Vagina (tissue), 2 donors: ENCODE measurements around the gene TSPAN4.

Experiments used
- CTCF ChIP-seq, 3 experiments: fragments of 450-650 bp in 2 of 3; fragments of 200-600 bp in 1 of 3; sonication (generic) in 1 of 3; IDR thresholded peaks; one replicate each; pipeline ENCODE4 v1.5.1; 2017 to 2019; ENCODE audit warnings: antibody characterized with exemption in 3 of 3, mild to moderate bottlenecking in 2 of 3, moderate library complexity in 2 of 3
- POLR2A ChIP-seq, 2 donors: fragments of 450-650 bp; IDR thresholded peaks; one replicate each; pipeline ENCODE4 v1.6.1; 2017; ENCODE audit warnings: antibody characterized with exemption in 2 of 2, mild to moderate bottlenecking in 2 of 2, moderate library complexity in 2 of 2
- POLR2AphosphoS5 ChIP-seq, 2 donors: sonication (generic); formaldehyde crosslinking; IDR thresholded peaks; one replicate each; pipeline ENCODE4 v1.9.0; 2017; ENCODE audit warnings: antibody characterized with exemption in 2 of 2, mild to moderate bottlenecking in 2 of 2, low read depth in 1 of 2; ENCODE audit not compliant: insufficient read depth in 1 of 2

- TF ChIP-seq CTCF (IDR thresholded peaks at IDR 0.05) (no peak), POLR2A (IDR thresholded peaks at IDR 0.05) (no peak), POLR2AphosphoS5 (IDR thresholded peaks at IDR 0.05; ENCODE audit: insufficient read depth in 1 of 2, low read depth in 1 of 2) (no peak)
Observed at GRCh38 chr11:825366-826226, 17.1 kb upstream of the TSPAN4 start.
